ENCODE results near the gene DHX9. TPM values are rescaled to one million over a fixed set of nuclear protein-coding genes. Genes with fewer than 3 reads are reported as not detected.

Gene DHX9
- polyA plus RNA-seq, 1 experiment = 191 TPM

DNA sequence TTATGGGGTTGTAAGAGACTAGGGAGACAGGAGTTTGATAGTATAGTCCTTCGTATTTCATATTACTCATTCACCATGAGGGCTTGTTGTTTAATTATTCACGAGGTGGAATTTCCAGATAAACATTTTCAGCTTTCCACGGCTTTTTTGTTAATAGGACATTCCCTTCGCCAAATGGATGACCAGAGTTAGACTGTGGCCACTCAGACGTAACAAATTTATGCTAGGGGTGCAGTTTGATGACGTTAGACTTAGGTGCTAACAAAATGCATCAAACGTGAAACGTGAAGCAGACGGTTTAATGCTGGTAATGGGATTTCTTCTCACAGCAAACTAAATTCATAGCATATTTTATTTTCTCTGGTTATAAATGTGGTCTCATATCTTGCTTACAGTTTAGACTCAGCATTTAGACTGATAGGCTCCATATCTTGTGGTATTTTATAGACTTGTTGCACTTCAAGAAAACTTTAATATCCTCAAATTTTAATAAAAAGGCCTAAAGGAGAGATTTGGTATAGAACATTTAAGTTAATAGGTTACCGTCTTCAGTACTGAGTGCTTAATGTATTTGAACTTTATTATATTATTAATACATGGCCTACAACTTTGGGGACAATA lies 2.3 kb downstream of the DHX9 start:
- POLR2A ChIA-PET = no interaction called here
- H3K27me3 ChIP-seq (ENCODE audit: control insufficient read depth, insufficient read depth, low read length) = no peaks in the 10 kb centered on the region
- H3K27ac ChIP-seq (ENCODE audit: low read depth, low read length) = no peak overlapping the region
- DNase-seq (ENCODE audit: low read depth, low spot score) = peak; percentile 1
- no peaks in the 10 kb centered on the region; the same call in 1 of the 2 replicates for H3K9me3 ChIP-seq (ENCODE audit: control insufficient read depth, insufficient read depth, low read length)
- TF ChIP-seq, protein P1, sequence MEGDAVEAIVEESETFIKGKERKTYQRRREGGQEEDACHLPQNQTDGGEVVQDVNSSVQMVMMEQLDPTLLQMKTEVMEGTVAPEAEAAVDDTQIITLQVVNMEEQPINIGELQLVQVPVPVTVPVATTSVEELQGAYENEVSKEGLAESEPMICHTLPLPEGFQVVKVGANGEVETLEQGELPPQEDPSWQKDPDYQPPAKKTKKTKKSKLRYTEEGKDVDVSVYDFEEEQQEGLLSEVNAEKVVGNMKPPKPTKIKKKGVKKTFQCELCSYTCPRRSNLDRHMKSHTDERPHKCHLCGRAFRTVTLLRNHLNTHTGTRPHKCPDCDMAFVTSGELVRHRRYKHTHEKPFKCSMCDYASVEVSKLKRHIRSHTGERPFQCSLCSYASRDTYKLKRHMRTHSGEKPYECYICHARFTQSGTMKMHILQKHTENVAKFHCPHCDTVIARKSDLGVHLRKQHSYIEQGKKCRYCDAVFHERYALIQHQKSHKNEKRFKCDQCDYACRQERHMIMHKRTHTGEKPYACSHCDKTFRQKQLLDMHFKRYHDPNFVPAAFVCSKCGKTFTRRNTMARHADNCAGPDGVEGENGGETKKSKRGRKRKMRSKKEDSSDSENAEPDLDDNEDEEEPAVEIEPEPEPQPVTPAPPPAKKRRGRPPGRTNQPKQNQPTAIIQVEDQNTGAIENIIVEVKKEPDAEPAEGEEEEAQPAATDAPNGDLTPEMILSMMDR (IDR thresholded peaks at IDR 0.05; ENCODE audit: low read depth, low read length) = no peak
- CTCF ChIA-PET = no interaction called here
- peak overlapping the region; percentile 96 for H3K4me3 ChIP-seq (ENCODE audit: low read depth, low read length)

DNA sequence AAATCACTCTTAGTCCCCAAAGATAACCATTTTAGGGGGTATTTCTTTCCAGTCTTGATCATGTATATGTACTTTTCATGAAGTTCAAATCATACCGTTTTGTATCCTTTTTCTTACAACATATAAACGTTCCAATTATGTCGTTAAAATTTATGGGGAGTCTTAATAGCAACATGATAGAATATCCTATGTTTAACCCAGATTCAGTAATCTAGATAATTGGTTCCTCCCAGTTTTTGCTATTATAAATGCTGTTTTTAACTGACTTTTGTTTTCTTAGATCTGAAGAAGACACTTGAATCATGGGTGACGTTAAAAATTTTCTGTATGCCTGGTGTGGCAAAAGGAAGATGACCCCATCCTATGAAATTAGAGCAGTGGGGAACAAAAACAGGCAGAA lies 3.1 kb downstream of the DHX9 start:
- Histone ChIP-seq H3K27ac (ENCODE audit: low read depth, low read length) (no peak overlapping the region), H3K27me3 (ENCODE audit: control insufficient read depth, insufficient read depth, low read length) (no peaks in the 10 kb centered on the region), H3K9me3 (ENCODE audit: control insufficient read depth, insufficient read depth, low read length) (no peaks in the 10 kb centered on the region; the same call in 1 of the 2 replicates), H3K4me3 (ENCODE audit: low read depth, low read length) (no peak overlapping the region; the same call in 1 of the 2 replicates)
- no peak for DNase-seq (ENCODE audit: low read depth, low spot score)
- ChIA-PET CTCF (no interaction called here), POLR2A (interaction anchor here (0.7 kb wide), 1 partner anchor 12 kb away, joined by 4 read pairs; no protein-coding TSS in a partner anchor)
- TF ChIP-seq, protein P1 (IDR thresholded peaks at IDR 0.05; ENCODE audit: low read depth, low read length) = no peak

DNA sequence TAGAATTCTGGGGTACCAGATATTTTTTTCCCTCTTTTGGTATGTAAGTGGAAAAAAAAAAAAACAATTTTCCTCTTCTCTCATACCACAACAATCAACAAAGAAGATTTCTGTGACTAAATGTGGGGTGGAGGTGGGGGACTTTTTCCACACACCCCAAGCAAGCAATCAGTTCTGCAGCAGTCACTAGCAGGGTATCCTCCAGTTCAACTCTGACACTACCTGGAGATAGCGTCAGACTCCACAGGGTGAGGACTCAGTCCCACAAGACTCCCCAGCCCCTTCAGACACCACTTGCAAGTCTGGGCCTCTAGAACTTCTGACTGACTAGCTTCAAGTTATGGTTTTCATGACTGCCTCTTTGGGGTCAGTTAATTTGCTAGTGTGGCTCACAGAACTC lies 6.2 kb downstream of the DHX9 start:
- ChIA-PET POLR2A (no interaction called here), CTCF (no interaction called here)
- no peaks in the 10 kb centered on the region for H3K27me3 ChIP-seq (ENCODE audit: control insufficient read depth, insufficient read depth, low read length)
- H3K27ac ChIP-seq (ENCODE audit: low read depth, low read length) = no peak overlapping the region
- no peak overlapping the region for H3K4me3 ChIP-seq (ENCODE audit: low read depth, low read length)
- no peaks in the 10 kb centered on the region; the same call in 1 of the 2 replicates for H3K9me3 ChIP-seq (ENCODE audit: control insufficient read depth, insufficient read depth, low read length)
- TF ChIP-seq, protein P1 (IDR thresholded peaks at IDR 0.05; ENCODE audit: low read depth, low read length) = no peak
- DNase-seq (ENCODE audit: low read depth, low spot score) = no peak

DNA sequence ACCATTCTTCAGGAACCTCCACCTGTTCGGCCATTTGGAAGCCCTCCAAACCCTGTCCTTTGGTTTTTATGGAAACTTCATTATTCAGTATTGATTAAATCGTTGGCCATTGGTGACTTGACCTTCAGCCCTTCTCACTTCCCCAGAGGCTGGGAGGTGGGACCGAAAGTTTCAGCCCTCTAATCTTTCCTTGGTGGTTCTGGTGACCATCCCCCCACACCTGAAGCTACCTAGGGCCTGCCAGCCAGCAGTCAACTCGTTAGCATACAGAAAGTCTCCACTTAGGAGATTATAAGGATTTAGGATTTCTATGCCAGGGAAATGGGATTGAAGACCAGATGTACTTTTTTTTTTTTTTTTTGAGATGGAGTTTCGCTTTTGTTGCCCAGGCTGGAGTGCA lies 6.7 kb downstream of the DHX9 start:
- H3K9me3 ChIP-seq (ENCODE audit: control insufficient read depth, insufficient read depth, low read length) = no peaks in the 10 kb centered on the region; the same call in 1 of the 2 replicates
- CTCF ChIA-PET = no interaction called here

DNA sequence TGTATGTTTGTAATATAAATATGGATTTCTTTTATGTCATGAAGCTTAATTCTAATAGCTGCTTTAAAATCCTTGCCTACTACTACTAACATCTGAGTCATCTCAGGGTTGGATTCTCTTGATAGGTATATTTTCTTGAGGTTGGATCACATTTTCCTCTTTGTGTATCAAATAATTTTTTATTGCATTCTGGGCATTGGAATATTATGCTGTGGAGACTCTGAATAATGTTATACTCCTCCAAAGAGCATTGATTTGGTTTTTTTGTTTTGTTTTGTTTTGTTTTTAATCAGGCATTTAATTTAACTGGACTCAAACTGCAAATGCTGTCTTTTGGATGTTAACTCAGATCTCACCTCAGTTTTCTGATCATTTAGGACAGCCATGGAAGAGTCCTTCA lies 8.0 kb downstream of the DHX9 start:
- POLR2A ChIA-PET = no interaction called here
- no peaks in the 10 kb centered on the region for H3K27me3 ChIP-seq (ENCODE audit: control insufficient read depth, insufficient read depth, low read length)
- CTCF ChIA-PET = interaction anchor here (0.8 kb wide), 1 partner anchor 246 kb away, joined by 3 read pairs; no protein-coding TSS in a partner anchor

More for the DNA sequence above, 6.7 kb downstream of the DHX9 start:
- Histone ChIP-seq H3K27ac (ENCODE audit: low read depth, low read length) (no peak overlapping the region), H3K4me3 (ENCODE audit: low read depth, low read length) (no peak overlapping the region), H3K27me3 (ENCODE audit: control insufficient read depth, insufficient read depth, low read length) (no peaks in the 10 kb centered on the region)
- no peak for DNase-seq (ENCODE audit: low read depth, low spot score)
- TF ChIP-seq, protein P1 (IDR thresholded peaks at IDR 0.05; ENCODE audit: low read depth, low read length) = no peak
- POLR2A ChIA-PET = no interaction called here

More for the DNA sequence above, 8.0 kb downstream of the DHX9 start:
- no peak overlapping the region for H3K4me3 ChIP-seq (ENCODE audit: low read depth, low read length)
- no peaks in the 10 kb centered on the region for H3K9me3 ChIP-seq (ENCODE audit: control insufficient read depth, insufficient read depth, low read length)
- DNase-seq (ENCODE audit: low read depth, low spot score) = no peak
- H3K27ac ChIP-seq (ENCODE audit: low read depth, low read length) = no peak overlapping the region
- TF ChIP-seq, protein P1 (IDR thresholded peaks at IDR 0.05; ENCODE audit: low read depth, low read length) = no peak
